ENCODE results near the gene NR1D1. TPM values are rescaled to one million over a fixed set of nuclear protein-coding genes. Genes with fewer than 3 reads are reported as not detected.

The NR1D1 gene
- total RNA-seq, 4 donors from 2014 or later, result 1.5 to 20.4 (median 18.3) TPM

DNA sequence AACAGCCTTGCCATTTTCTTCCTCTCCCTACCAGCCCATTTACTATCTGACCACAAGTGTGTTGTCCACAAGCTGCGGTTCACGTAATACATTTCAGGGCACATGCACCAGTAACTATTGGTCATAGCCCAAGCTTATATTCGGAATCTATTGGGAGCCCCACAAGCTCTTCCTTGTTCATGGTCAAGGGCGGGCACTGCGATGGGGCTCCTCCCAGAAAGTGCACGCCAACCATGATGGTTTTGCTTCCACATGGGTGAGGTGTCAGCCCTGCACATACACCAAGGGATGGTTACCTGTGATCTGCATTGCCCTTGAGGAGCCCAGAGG, 25.6 kb downstream of the NR1D1 start:
- no peak for ATAC-seq
- H3K9me3 ChIP-seq, result no peaks in the 10 kb centered on the region
- H3K4me1 ChIP-seq, result peaks cover 42 to 92% (median 71%) of the 10 kb centered on the region in 3 donors
- no peak for TF ChIP-seq POLR2AphosphoS5 (IDR thresholded peaks at IDR 0.05)
- no peaks in the 10 kb centered on the region for H3K27me3 ChIP-seq
- peak overlapping the region in 1 of 2 donors; percentile 33 for H3K4me3 ChIP-seq
- 6 to 18% methylated on average over 2 to 6 of the region's 6 CpGs for WGBS, 2 donors (ENCODE audit: low coverage in 1 of 2)
- H3K27ac ChIP-seq, result peak overlapping the region; percentile 66 to 99 (median 97)
- H3K36me3 ChIP-seq, result peaks cover 0 to 46% of the 10 kb centered on the region in 2 donors

DNA sequence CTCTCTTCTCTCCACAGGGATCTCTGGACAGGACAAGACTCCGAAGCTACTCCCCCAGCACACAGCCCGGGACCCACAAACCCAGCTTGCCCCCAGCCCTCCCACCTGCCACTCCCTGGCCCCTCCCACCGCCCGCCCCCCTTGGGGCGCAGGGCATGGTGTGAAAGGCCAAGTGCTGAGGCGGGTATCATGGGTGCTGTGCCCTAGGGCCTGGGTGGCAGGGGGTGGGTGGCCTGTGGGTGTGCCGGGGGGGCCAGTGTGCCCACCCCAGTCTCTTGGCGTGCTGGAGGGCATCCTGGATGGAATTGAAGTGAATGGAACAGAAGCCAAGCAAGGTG, 26.2 kb downstream of the NR1D1 start:
- Histone ChIP-seq H3K27ac (peak overlapping the region; percentile 66 to 99 (median 97)), H3K27me3 (no peaks in the 10 kb centered on the region), H3K9me3 (no peaks in the 10 kb centered on the region), H3K4me1 (peaks cover 42 to 99% (median 78%) of the 10 kb centered on the region in 3 donors), H3K4me3 (no peak overlapping the region), H3K36me3 (peaks cover 0 to 39% of the 10 kb centered on the region in 2 donors)
- no peak for TF ChIP-seq EP300 (IDR thresholded peaks at IDR 0.05)
- no peak for TF ChIP-seq POLR2AphosphoS5 (IDR thresholded peaks at IDR 0.05)
- TF ChIP-seq, protein P1, sequence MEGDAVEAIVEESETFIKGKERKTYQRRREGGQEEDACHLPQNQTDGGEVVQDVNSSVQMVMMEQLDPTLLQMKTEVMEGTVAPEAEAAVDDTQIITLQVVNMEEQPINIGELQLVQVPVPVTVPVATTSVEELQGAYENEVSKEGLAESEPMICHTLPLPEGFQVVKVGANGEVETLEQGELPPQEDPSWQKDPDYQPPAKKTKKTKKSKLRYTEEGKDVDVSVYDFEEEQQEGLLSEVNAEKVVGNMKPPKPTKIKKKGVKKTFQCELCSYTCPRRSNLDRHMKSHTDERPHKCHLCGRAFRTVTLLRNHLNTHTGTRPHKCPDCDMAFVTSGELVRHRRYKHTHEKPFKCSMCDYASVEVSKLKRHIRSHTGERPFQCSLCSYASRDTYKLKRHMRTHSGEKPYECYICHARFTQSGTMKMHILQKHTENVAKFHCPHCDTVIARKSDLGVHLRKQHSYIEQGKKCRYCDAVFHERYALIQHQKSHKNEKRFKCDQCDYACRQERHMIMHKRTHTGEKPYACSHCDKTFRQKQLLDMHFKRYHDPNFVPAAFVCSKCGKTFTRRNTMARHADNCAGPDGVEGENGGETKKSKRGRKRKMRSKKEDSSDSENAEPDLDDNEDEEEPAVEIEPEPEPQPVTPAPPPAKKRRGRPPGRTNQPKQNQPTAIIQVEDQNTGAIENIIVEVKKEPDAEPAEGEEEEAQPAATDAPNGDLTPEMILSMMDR (IDR thresholded peaks at IDR 0.05), result no peak
- no peak for TF ChIP-seq POLR2A (IDR thresholded peaks at IDR 0.05)
- WGBS, 2 donors (ENCODE audit: low coverage in 1 of 2), result no CpG with 5 or more reads among the region's 8 CpGs
- ATAC-seq, result no peak

DNA sequence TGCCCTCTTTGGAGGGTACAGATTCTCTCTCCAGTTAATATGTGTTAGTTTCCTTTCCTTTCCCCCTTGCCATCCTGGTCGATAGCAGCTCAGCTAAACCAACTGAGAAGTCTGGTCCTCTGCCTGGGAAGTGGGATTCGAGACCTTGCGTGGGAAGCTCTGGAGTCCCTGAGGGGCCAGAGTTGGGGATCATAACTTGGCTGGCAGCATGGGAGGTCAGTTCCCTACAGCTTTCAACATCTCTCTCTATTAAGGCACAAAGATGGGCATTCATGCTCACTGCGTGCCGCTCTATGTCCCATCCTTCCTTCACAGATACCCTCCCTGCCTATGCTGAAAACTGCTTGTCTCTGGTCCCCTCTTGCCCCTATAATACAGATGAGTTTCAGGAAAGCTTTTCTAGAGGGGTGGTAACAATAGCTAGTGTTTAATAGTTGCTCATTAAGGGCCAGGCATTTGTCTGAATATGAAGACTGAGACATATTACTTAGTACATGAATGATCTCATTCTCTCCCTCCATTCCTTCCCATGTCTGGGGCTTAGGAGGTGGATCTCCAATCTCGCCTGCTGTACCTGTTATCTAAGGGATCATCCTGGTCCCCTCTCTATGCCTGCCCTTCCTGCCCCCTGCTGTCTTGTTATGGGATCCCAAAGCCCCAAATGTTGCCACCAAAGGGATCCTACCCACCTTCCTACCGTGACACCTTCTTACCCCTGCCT, 26.8 kb downstream of the NR1D1 start:
- Histone ChIP-seq H3K4me3 (no peak overlapping the region), H3K9me3 (no peaks in the 10 kb centered on the region), H3K27ac (peak overlapping the region; percentile 66 to 99 (median 97)), H3K4me1 (peaks cover 42 to 99% (median 82%) of the 10 kb centered on the region in 3 donors), H3K27me3 (no peaks in the 10 kb centered on the region), H3K36me3 (peaks cover 0 to 34% of the 10 kb centered on the region in 2 donors)
- ATAC-seq, result no peak
- no peak for TF ChIP-seq POLR2A (IDR thresholded peaks at IDR 0.05)
- TF ChIP-seq POLR2AphosphoS5 (IDR thresholded peaks at IDR 0.05), result no peak
- TF ChIP-seq EP300 (IDR thresholded peaks at IDR 0.05), result no peak
- TF ChIP-seq, protein P1 (IDR thresholded peaks at IDR 0.05), result no peak
- WGBS, 2 donors (ENCODE audit: low coverage in 1 of 2), result 61 to 65% methylated on average over 3 to 5 of the region's 7 CpGs

DNA sequence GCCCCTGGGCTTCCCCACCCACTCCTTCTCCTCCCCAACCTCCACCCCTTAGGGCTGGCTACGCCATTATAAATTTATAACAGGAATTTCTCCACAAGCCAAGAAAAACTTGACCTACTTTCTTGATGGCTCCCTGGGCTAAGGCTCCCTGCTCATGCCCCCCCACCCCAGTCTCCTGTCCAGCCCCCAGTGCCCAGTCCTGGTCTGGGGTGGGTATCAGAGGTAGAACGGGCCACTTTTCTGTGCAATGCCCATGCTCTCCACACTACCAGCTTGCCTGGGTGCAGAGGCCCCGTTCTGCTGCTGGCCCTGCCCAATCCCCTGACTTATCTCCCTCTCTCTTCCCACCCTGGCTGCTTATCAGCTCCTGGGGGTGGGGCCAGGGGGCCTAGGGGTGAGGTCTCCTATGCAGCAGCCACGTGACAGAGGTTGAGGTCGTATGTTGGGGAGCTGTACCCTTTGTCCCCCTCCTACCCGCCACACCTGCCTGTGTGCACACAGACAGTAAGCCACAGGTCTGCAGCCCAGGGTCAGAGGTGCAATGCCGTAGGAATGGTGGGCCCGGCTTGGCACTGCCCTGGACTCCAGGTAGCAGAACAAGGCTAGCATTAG, 27.5 kb downstream of the NR1D1 start:
- peaks cover 42 to 100% (median 89%) of the 10 kb centered on the region in 3 donors for H3K4me1 ChIP-seq
- no peak for TF ChIP-seq EP300 (IDR thresholded peaks at IDR 0.05)
- TF ChIP-seq POLR2AphosphoS5 (IDR thresholded peaks at IDR 0.05), result no peak
- no peak for TF ChIP-seq POLR2A (IDR thresholded peaks at IDR 0.05)
- TF ChIP-seq, protein P1 (IDR thresholded peaks at IDR 0.05), result no peak
- H3K27me3 ChIP-seq, result no peaks in the 10 kb centered on the region
- H3K27ac ChIP-seq, result peak overlapping the region; percentile 66 to 99 (median 97)
- H3K36me3 ChIP-seq, result peaks cover 0 to 26% of the 10 kb centered on the region in 2 donors
- WGBS, 2 donors (ENCODE audit: low coverage in 1 of 2), result 20% methylated on average over 1 to 3 of the region's 8 CpGs
- H3K4me3 ChIP-seq, result peak overlapping the region in 1 of 2 donors; percentile 44
- peak; percentile 14 for ATAC-seq
- H3K9me3 ChIP-seq, result no peaks in the 10 kb centered on the region

DNA sequence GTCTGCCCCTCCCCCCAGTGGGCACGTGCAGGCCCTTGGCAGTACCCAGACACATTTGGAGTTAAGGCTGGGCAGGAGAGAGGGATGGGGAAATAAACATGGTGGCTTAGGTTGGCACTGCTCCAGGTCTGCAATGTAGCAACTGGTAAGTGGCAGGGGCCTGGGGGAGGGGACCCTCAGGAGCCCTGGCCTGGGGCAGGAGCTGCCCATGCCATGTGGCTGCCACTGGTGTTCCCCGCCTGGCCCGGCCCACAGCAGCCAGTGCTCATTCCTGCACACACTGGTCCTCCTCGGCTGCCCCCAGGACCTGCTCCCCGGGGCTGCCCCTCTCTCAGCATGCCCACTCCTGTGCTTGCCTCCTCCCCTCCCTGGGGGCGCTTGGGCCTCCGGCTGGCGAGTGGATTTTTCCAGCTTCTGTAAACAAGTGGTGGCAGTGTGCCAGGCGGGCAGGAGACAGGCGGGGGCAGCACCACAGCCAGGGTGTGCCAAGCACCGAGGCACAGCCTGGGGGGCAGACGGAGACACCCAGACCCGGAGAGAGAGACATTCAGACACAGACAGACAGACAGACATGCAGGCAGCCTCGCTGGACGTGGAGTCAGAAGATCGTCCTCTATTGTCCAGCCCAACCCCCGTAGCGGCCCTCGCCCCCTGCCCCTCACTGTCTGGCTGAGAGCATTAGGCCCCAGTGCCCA, 28.2 kb downstream of the NR1D1 start:
- H3K36me3 ChIP-seq, result peaks cover 0 to 19% of the 10 kb centered on the region in 2 donors
- peak overlapping the region in 1 of 2 donors; percentile 44 for H3K4me3 ChIP-seq
- no peaks in the 10 kb centered on the region for H3K9me3 ChIP-seq
- no CpG with 5 or more reads among the region's 19 CpGs for WGBS, 2 donors (ENCODE audit: low coverage in 1 of 2)
- peak overlapping the region; percentile 66 to 99 (median 97) for H3K27ac ChIP-seq
- TF ChIP-seq POLR2AphosphoS5 (IDR thresholded peaks at IDR 0.05) (peak; percentile 92), POLR2A (IDR thresholded peaks at IDR 0.05) (no peak)
- peak; percentile 49 for ATAC-seq
- peaks cover 42 to 100% (median 96%) of the 10 kb centered on the region in 3 donors for H3K4me1 ChIP-seq
- no peaks in the 10 kb centered on the region for H3K27me3 ChIP-seq
